OCI-LY7 (cell line): Measurements from ENCODE around the gene MT1E.
"Not testable (repeated sequence)": the region's sequence is repeated elsewhere in the genome, so short reads cannot be mapped to it uniquely, and the experiment has no call there.

Source experiments
- EZH2phosphoT487 ChIP-seq: fragments of 200-600 bp; sonication (generic); IDR thresholded peaks from 2 replicates; pipeline ENCODE4 v1.6.1; 2018; ENCODE audit warnings: low read depth, borderline replicate concordance, mild to moderate bottlenecking, mixed run types, antibody characterized with exemption, low read length, moderate library complexity, mixed read lengths
- TF ChIP-seq, protein P1 (sequence below): fragments of 200-600 bp; sonication (generic); conservative IDR thresholded peaks from 2 replicates; pipeline ENCODE4 v1.5.1; 2014; ENCODE audit warnings: mild to moderate bottlenecking, antibody characterized with exemption, low read length, moderate library complexity, mixed read lengths

DNA sequence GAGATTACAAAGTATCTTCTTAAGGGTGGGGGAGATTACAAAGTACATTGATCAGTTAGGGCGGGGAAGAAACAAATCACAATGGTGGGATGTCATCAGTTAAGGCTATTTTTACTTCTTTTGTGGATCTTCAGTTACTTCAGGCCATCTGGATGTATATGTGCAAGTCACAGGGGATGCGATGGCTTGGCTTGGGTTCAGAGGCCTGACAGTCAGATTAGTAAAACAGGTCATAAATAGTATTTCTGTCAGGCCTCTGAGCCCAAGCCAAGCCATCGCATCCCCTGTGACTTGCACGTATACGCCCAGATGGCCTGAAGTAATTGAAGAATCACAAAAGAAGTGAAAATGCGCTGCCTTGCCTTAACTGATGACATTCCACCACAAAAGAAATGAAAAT, 49.0 kb downstream of the MT1E start:
- TF ChIP-seq, protein P1, sequence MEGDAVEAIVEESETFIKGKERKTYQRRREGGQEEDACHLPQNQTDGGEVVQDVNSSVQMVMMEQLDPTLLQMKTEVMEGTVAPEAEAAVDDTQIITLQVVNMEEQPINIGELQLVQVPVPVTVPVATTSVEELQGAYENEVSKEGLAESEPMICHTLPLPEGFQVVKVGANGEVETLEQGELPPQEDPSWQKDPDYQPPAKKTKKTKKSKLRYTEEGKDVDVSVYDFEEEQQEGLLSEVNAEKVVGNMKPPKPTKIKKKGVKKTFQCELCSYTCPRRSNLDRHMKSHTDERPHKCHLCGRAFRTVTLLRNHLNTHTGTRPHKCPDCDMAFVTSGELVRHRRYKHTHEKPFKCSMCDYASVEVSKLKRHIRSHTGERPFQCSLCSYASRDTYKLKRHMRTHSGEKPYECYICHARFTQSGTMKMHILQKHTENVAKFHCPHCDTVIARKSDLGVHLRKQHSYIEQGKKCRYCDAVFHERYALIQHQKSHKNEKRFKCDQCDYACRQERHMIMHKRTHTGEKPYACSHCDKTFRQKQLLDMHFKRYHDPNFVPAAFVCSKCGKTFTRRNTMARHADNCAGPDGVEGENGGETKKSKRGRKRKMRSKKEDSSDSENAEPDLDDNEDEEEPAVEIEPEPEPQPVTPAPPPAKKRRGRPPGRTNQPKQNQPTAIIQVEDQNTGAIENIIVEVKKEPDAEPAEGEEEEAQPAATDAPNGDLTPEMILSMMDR, result not testable (repeated sequence)
- TF ChIP-seq EZH2phosphoT487, result not testable (repeated sequence)
